NCI-H1436 treated with DMSO at 0.1 percent for 48 hours (cell line): Measurements from ENCODE around the gene DHCR24.

ENCODE experiments used
- DNase-seq: peaks from one replicate; lab custom pipeline; 2025; lab: John Stamatoyannopoulos, UW

The DHCR24 gene

DNA sequence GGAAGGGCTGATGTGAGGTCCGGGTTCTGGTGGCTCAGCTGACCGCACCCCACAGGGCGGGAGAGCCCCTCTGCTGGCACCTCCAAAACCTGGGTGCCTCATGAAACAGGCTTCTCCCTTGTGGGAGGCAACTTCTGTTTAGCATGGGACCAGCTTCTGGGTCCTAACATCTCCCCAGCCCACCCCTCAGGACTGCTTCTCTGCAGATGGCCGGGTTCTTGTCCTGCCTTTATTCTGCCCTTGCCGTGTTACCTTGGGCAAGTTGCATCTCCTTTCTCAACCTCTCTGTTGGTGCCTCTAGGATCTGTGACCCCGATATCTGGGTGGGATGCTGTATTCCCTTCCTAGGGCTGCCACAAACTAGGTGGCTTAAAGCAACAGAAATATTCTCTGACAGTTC lies 70.9 kb downstream of the DHCR24 start:
- no peak for DNase-seq

GRCh38 chr1:54815086-54815876 lies 71.7 kb downstream of the DHCR24 start:
- DNase-seq = no peak

DNA sequence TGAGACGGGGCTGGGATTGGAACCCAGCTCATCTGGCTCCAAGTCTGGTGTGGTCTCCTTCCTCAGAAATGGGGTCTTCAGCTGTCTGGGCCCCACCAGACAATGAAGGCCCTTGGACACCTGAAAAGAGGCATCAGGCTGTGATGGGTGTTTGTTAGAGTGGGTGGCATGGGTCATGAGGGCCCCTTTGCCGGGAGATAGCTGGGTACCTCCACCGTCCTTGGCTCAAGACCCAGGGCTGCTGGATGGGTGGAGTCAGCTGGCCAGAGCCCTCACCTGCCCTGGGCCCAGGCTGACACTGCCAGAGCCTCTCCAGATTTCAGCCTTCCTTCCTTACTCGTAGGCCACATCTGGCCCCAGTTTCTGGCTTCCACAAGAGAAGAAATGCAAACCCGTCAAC lies 72.4 kb downstream of the DHCR24 start:
- no peak for DNase-seq

- DNase-seq = no peak
Observed at GRCh38 chr1:54814126-54814498, 72.9 kb downstream of the DHCR24 start.

GRCh38 chr1:54813485-54814125 lies 73.4 kb downstream of the DHCR24 start:
- DNase-seq = no peak

DNA sequence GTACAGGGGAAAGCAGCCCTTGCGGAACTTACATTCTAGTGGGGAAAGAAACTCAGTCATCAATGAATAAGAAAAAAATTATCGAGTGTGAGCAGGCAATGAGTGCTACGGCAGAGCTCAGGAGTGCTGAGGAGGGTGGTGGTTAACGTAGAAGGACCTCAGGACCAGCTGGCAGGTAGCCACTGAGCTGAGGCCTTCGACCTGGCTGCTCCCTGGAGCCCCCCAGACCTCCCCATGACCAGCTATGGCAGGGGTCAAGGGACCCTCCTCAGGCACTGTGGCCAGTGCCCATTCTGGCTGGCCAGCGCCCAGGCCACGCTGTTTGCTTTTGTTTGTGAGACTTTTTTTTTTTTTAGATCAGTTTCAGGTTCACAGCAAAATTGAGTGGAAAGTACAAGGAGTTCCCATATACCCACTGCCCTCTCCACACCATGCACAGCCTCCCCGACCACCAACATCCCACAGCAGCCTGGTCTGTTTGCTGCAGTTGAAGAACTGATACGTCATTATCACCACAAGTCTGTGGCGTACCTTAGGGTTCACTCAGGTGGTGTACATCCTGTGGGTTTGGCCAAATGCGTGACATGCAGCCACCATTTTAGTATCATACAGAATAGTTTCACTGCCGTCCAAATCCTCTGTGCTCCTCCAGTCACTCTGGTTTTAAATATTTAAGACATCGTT lies 74.1 kb downstream of the DHCR24 start:
- DNase-seq = no peak

DNA sequence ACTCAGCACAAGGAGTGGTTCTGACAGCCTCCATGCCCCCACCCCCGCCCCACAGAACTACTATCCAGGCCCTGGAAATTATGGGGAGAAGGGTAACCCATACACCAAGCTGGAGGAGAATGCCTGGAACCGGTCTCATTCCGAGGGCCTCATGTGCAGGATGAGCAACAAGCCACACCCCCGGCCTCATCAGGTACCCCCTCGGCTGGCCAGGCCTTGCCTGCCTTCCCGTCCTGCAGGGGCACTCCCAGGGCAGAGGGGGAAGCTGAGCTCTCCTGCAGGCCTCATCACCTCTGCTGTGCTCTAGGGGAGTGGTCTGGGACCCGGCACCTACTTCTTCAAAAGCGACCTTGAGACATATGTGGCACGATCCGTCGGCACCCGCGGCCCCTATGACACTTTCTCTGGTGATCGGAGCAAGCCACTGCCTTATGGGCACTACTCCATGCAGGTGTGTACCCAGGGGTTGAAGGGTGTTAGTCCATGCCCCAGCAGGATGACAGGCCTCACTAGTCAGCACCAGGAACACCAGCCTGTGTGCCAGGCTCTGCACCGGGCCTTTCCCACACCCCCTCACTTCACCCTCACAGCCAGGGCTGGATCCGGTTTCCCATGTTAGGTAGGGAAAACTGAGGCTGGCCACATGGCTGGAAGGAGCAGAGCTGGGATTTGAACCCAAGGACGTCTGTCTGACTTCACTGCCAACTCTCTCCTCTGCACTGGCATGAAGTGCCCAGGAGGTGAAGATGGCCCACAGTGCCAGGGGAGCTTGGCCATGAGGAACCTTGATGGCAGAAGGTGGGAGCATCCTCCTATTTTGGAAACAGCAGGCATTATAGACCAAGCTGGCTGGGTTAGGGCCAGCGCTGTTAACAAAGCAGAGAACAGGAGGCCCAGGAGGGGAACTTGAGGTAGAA lies 75.0 kb downstream of the DHCR24 start:
- no peak for DNase-seq

GRCh38 chr1:54811066-54811465 lies 75.9 kb downstream of the DHCR24 start:
- DNase-seq = no peak

DNA sequence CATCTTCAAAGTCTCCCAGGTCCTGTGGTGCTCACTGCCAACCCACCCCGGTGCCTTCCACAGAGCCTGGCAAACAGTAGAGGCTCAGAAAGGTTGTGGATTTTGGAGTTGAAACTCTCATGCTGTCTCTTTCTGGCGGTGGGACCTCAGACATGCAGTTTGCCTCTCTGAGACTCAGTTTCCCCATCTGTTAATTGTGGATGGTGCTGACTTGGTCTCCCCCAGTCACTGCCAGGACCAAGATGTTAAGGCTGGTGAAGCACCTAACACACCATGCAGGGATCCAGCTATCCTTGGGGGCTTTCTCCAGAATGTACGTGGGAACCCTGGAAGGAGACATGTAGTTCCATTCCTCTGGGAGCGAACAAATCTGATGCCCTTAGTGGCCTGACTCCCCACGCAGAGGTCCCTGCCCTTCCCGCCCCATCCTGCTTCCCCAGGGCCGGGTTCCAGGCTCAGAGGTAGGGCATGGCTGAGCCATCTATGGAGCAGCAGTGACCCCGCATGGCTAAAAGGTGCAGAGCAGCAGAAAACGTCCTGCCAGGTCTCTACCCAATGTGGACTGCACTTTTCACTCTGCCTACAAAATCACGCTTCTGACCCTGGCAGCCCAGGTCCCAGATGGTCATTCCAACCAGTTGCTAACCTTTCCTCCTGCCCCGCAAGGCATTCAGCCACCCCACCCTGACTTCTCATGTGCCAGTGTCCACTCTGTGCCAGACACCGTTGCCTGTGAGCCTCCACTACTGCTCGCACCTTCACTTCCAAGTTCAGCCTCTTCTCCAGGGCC lies 76.6 kb downstream of the DHCR24 start:
- no peak for DNase-seq

DNA sequence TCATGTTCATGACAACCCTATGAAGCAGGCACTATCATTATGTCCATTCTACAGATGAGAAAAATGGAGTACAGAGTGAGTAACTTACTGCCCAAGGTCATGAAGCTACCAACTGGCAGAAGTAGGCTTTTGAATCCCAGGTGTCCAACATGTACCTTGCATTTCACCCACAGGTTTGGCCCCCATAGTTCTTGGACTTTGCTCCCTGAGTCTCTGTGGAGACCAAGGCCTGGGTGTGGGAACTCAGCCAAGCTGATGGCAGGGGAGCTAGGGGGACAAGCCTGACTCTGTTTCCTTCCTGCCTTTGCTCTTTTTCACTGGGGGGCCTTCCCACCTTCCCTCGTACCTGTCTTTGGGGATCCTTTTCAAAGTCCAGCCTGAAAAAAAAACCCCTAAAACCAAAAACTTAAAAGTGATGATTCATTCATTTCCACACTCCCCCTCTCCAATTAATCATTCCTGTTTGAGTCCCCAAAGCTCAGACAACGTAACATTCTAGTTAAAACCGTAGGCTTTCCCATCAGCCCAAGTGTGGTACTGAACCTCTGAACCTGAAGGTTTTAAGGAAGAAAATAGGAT lies 77.4 kb downstream of the DHCR24 start:
- no peak for DNase-seq

GRCh38 chr1:54808443-54809207 lies 78.4 kb downstream of the DHCR24 start:
- DNase-seq = no peak

- no peak for DNase-seq
Observed at GRCh38 chr1:54807756-54808155, 79.2 kb downstream of the DHCR24 start.

DNA sequence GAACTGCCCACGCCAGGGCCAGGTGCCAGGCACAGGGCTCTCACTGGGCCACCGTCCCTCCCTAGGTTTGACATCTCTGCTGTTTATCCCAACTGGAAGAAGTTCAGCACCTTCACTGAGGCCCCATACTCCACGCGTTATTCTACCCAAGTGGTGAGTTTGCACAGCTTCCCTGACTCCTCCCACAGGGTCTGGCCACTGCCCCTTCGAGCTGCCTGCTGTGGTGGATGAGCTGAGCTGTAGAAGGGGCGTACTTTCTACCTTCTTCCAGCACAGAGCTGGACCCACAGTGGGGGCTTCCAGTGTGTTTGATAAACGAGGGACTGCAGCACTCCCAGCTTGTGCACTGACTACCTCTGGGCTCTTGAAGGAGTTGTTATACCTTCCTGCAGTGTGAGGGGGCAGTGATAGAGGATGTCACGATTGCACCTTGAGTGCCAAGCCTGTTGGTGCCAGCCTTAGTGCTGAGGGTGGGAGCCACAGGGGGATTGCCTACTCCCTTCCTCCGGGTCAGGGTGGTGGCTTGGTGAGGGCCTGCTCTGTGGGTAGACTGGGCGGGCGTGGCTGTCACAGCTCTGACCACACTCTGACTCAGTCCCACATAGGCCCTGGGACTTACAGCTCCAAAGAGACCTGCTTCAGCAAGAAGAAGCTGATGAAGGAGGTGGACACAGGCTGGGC lies 79.9 kb downstream of the DHCR24 start:
- DNase-seq = no peak

GRCh38 chr1:54805981-54806381 lies 81.0 kb downstream of the DHCR24 start:
- no peak for DNase-seq

DNA sequence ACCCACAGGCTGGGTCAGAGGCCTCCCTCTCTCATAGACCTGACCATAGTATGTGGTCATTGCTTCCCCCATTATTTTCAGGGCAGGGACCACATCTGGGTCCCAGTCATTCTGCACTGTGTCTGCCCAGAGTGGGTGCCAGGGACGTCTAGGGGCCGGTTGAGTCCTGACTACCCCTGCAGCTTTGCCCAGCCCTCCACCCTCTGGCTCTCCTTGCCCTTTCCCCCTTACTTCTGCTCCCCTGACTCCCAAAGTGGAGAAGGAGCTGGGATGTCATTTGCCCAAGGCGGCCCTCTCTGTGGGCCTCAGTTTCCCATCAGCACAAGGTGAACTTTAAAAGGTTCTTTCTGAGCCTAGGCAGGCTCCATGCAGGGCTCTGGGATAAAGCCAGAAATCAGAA lies 81.5 kb downstream of the DHCR24 start:
- no peak for DNase-seq

DNA sequence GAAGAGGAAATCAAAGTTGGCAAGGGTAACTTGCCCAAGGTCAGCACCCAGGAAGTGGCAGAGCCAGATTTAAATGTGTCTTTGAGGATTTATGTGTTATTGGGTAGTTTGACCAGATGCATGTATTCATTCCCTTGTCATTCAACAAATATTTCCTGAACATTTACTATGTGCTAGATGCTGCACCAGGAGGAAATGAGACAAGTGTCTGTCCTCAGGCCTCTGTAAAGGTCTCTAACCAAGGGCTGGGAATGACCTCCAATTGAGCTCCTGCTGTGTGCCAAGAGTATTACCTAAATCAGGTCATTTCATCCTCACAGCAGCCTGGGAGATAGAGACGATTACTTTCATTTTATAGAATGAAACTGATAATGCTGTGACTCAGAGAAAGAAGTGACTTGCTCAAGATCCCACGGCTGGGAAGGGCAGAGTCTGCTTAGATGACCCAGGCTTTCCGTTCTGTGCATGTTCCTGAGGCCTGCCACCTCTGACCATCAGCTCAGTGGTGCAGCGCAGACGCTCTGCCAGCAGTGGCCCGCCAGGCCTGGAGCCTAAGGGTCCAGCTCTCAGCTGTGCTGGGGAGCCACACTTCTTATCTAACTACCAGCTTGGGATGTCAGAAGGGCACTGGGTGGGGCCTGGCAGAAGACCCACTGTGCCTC lies 82.4 kb downstream of the DHCR24 start:
- no peak for DNase-seq

DNA sequence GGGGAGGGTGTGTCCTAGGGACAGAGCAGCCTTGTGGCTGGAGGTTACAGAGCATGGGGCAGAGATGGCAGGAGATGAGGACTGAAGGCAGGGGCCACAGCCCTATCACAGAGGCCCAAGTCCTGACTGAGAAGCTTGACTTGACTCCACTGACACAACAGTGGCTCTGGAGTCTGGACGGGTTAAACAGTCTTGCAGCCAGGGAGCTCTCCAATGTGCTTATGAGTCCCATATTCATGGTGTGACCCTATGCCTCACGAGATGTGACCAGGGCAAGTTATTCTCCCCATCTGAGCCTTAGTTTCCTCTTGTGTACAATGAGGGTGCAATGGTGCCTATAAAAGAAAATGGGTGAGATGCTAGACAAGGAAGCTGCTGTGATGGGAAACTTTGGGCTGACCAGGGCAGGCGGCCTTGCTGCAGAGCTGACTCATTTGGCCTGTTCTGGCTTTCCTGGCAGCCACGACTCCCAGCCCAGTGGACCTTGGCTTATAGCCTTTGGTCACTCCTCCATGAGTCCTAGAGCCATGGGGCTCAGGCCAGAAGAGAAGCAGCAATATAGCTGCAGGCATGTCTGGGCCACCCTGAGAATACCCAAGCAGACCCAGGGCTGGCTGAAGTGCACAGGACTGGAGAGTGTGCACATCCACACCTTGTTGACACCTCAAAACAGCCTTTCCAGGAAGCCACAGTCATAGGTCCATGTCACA lies 83.1 kb downstream of the DHCR24 start:
- no peak for DNase-seq
